H9 (cell line): ENCODE data around the gene FARS2. TPM values are rescaled to one million over a fixed set of nuclear protein-coding genes. Genes with fewer than 3 reads are reported as not detected.

Experiments
- DNase-seq: peaks from one replicate; pipeline ENCODE4 v3.0.0-alpha.2; 2017
- H2AFZ ChIP-seq: one replicate; pipeline ENCODE4 v1.6.1; 2013; ENCODE audit warnings: mild to moderate bottlenecking, low read length, control low read depth, moderate library complexity
- H2AK5ac ChIP-seq: 2 replicates; pipeline ENCODE4 v1.6.1; 2013; ENCODE audit warnings: low read length, control low read depth, mixed read lengths; ENCODE audit not compliant: insufficient read length
- H2BK120ac ChIP-seq: one replicate; pipeline ENCODE4 v1.6.1; 2013; ENCODE audit warnings: low read depth, mild to moderate bottlenecking, low read length, control low read depth, inconsistent platforms; ENCODE audit not compliant: poor library complexity, severe bottlenecking
- H2BK12ac ChIP-seq: 2 replicates; pipeline ENCODE4 v1.6.1; 2013; ENCODE audit warnings: low read length, control low read depth, mixed read lengths, low read depth; ENCODE audit not compliant: insufficient read length
- H2BK15ac ChIP-seq: 2 replicates; pipeline ENCODE4 v1.6.1; 2013; ENCODE audit warnings: low read depth, low read length, control low read depth
- H2BK20ac ChIP-seq: one replicate; pipeline ENCODE4 v1.6.1; 2013; ENCODE audit warnings: low read depth, mild to moderate bottlenecking, low read length, control low read depth, inconsistent platforms; ENCODE audit not compliant: poor library complexity, severe bottlenecking
- H2BK5ac ChIP-seq: 2 replicates; pipeline ENCODE4 v1.6.1; 2013; ENCODE audit warnings: low read length, control low read depth, mixed read lengths; ENCODE audit not compliant: insufficient read length
- H3K14ac ChIP-seq: 2 replicates; pipeline ENCODE4 v1.6.1; 2013; ENCODE audit warnings: low read length, control low read depth; ENCODE audit not compliant: insufficient read depth
- H3K18ac ChIP-seq: 2 replicates; pipeline ENCODE4 v1.6.1; 2013; ENCODE audit warnings: low read depth, mild to moderate bottlenecking, mixed read lengths, low read length, control low read depth; ENCODE audit not compliant: insufficient read length
- H3K23ac ChIP-seq: 2 replicates; pipeline ENCODE4 v1.6.1; 2013; ENCODE audit warnings: low read length, control low read depth, mixed read lengths, low read depth; ENCODE audit not compliant: insufficient read length
- H3K23me2 ChIP-seq: 2 replicates; pipeline ENCODE4 v1.6.1; 2013; ENCODE audit warnings: low read depth, mild to moderate bottlenecking, mixed read lengths, low read length, control low read depth; ENCODE audit not compliant: insufficient read length, poor library complexity, severe bottlenecking
- H3K27ac ChIP-seq: 2 replicates; pipeline ENCODE4 v1.5.1; 2013; ENCODE audit warnings: low read length, control low read depth, mixed read lengths, low read depth; ENCODE audit not compliant: insufficient read length
- H3K27me3 ChIP-seq: 2 replicates; pipeline ENCODE4 v1.6.1; 2013; ENCODE audit warnings: low read length, control low read depth, inconsistent platforms; ENCODE audit not compliant: insufficient read depth
- H3K4ac ChIP-seq: 2 replicates; pipeline ENCODE4 v1.6.1; 2013; ENCODE audit warnings: low read depth, mild to moderate bottlenecking, control low read depth, inconsistent platforms, low read length, moderate library complexity
- H3K4me1 ChIP-seq: 2 replicates; pipeline ENCODE4 v1.6.1; 2013; ENCODE audit warnings: low read length, control low read depth, inconsistent platforms; ENCODE audit not compliant: insufficient read depth
- H3K4me2 ChIP-seq: 2 replicates; pipeline ENCODE4 v1.6.1; 2013; ENCODE audit warnings: low read length, control low read depth, mixed read lengths; ENCODE audit not compliant: insufficient read length, insufficient read depth
- H3K56ac ChIP-seq: 2 replicates; pipeline ENCODE4 v1.6.1; 2013; ENCODE audit warnings: low read depth, mild to moderate bottlenecking, mixed read lengths, low read length, control low read depth; ENCODE audit not compliant: insufficient read length
- H3K79me1 ChIP-seq: 2 replicates; pipeline ENCODE4 v1.6.1; 2013; ENCODE audit warnings: low read depth, mild to moderate bottlenecking, moderate library complexity, low read length, control low read depth, inconsistent platforms; ENCODE audit not compliant: insufficient read depth, poor library complexity, severe bottlenecking
- H3K79me2 ChIP-seq: 2 replicates; pipeline ENCODE4 v1.6.1; 2013; ENCODE audit warnings: low read length, control low read depth, inconsistent platforms; ENCODE audit not compliant: insufficient read depth
- H3K9ac ChIP-seq: 2 replicates; pipeline ENCODE4 v1.6.1; 2013; ENCODE audit warnings: low read length, control low read depth, mixed read lengths; ENCODE audit not compliant: insufficient read length; ENCODE audit errors: extremely low read depth
- H3K9me3 ChIP-seq: one replicate; pipeline ENCODE4 v1.6.1; 2013; ENCODE audit warnings: low read depth, low read length, inconsistent platforms; ENCODE audit not compliant: control insufficient read depth
- H3T11ph ChIP-seq: one replicate; pipeline ENCODE4 v1.6.1; 2013; ENCODE audit warnings: mild to moderate bottlenecking, low read length, control low read depth, inconsistent platforms
- H4K20me1 ChIP-seq: one replicate; pipeline ENCODE4 v1.6.1; 2013; ENCODE audit not compliant: control insufficient read depth, insufficient read length, insufficient read depth
- H4K5ac ChIP-seq: 2 replicates; pipeline ENCODE4 v1.6.1; 2013; ENCODE audit warnings: low read depth, mild to moderate bottlenecking, mixed read lengths, low read length, control low read depth; ENCODE audit not compliant: insufficient read length
- H4K8ac ChIP-seq: replicated peaks from 2 replicates; pipeline ENCODE4 v1.6.1; 2013; ENCODE audit warnings: low read length, control low read depth, mixed read lengths, low read depth; ENCODE audit not compliant: insufficient read length
- H4K91ac ChIP-seq: 2 replicates; pipeline ENCODE4 v1.6.1; 2013; ENCODE audit warnings: low read depth, mild to moderate bottlenecking, moderate library complexity, mixed read lengths, low read length, control low read depth; ENCODE audit not compliant: insufficient read length
- H3K27ac Mint-ChIP-seq, 3 experiments: 2 replicates in 2 of 3; 3 replicates in 1 of 3; pipeline ENCODE4 v1.8.0; 2020 to 2021; ENCODE audit warnings: mixed read lengths in 3 of 3, mild to moderate bottlenecking in 1 of 3, moderate library complexity in 1 of 3
- H3K27me3 Mint-ChIP-seq: 2 replicates; pipeline ENCODE4 v1.8.0; 2021; ENCODE audit warnings: low read depth, mild to moderate bottlenecking, moderate library complexity, mixed read lengths
- H3K36me3 Mint-ChIP-seq, 3 experiments: 2 replicates in 2 of 3; 3 replicates in 1 of 3; pipeline ENCODE4 v1.8.0; 2020 to 2021; ENCODE audit warnings: low read depth in 3 of 3, mixed read lengths in 3 of 3; ENCODE audit not compliant: insufficient read depth in 1 of 3
- H3K4me1 Mint-ChIP-seq, 2 experiments: 2 replicates each; pipeline ENCODE4 v1.8.0; 2020; ENCODE audit warnings: mixed read lengths in 2 of 2
- H3K4me3 Mint-ChIP-seq, 2 experiments: 2 replicates in 1 of 2; 3 replicates in 1 of 2; pipeline ENCODE4 v1.8.0; 2020 to 2021; ENCODE audit warnings: mild to moderate bottlenecking in 2 of 2, mixed read lengths in 2 of 2, moderate library complexity in 1 of 2
- H3K9me3 Mint-ChIP-seq, 2 experiments: 2 replicates in 1 of 2; 3 replicates in 1 of 2; pipeline ENCODE4 v1.8.0; 2020; ENCODE audit warnings: mild to moderate bottlenecking in 2 of 2, mixed read lengths in 2 of 2, moderate library complexity in 1 of 2
- CTCF ChIP-seq: fragments of 200-600 bp; sonication (generic); conservative IDR thresholded peaks from 3 replicates; pipeline ENCODE4 v1.8.0; 2021; ENCODE audit warnings: antibody characterized with exemption, mild to moderate bottlenecking
- WGBS: extraction: QIAGEN DNeasy Blood & Tissue Kit; methylation state at CpG from one replicate; pipeline ENCODE4 v1.1.7; 2013; ENCODE audit warnings: missing lambda C conversion rate, low lambda C conversion rate, mixed read lengths; ENCODE audit not compliant: insufficient read length; ENCODE audit errors: extremely low coverage; 5-methylcytosine and 5-hydroxymethylcytosine counted together
- total RNA-seq: library from RNA; stranded (reverse); gene quantifications from 2 replicates; pipeline ENCODE4 v1.2.1, GENCODE V29; 2021

Gene FARS2
- total RNA-seq, 1 experiment from 2014 or later: 8.5 TPM

GRCh38 chr6:5433324-5433723 lies 172.0 kb downstream of the FARS2 start:
- Histone ChIP-seq H4K5ac (no peak overlapping the region), H2AFZ (no peak overlapping the region), H4K20me1 (no peaks in the 10 kb centered on the region), H3K27ac (no peak overlapping the region), H3K23ac (no peak overlapping the region), H3K79me2 (no peaks in the 10 kb centered on the region), H4K91ac (no peak overlapping the region), H2BK15ac (no peak overlapping the region), H3K18ac (no peak overlapping the region), H4K8ac (no peak overlapping the region), H3T11ph (no peak overlapping the region), H3K79me1 (no peaks in the 10 kb centered on the region), H3K23me2 (no peaks in the 10 kb centered on the region), H3K56ac (no peak overlapping the region), H3K9me3 (no peaks in the 10 kb centered on the region), H3K9ac (no peak overlapping the region), H3K4ac (no peak overlapping the region), H2BK5ac (no peak overlapping the region), H3K4me1 (0 out of 2 replicates have a peak, but pooled peaks cover 2% of the 10 kb centered on the region), H3K27me3 (no peaks in the 10 kb centered on the region), H2BK20ac (no peak overlapping the region), H2BK12ac (no peak overlapping the region), H2AK5ac (no peak overlapping the region), H2BK120ac (no peak overlapping the region), H3K4me2 (no peak overlapping the region), H3K14ac (no peak overlapping the region)
- WGBS: no CpG with 5 or more reads among the region's 1 CpG
- Mint-ChIP-seq H3K9me3 (no peaks in the 10 kb centered on the region), H3K4me3 (no peak overlapping the region), H3K27me3 (no peaks in the 10 kb centered on the region; the same call in 1 of the 2 replicates), H3K27ac (no peak overlapping the region), H3K36me3 (peaks cover 0 to 4% (median 0%) of the 10 kb centered on the region in 3 experiments; a peak in 1 of 7 replicates), H3K4me1 (peaks cover 12% of the 10 kb centered on the region in 2 experiments)
- no peak for DNase-seq
- TF ChIP-seq CTCF: no peak
